GM19238 (cell line): Measurements from ENCODE around the gene RBM23.
"Not testable (repeated sequence)": the region's sequence is repeated elsewhere in the genome, so short reads cannot be mapped to it uniquely, and the experiment has no call there.

Experiments
- DNase-seq: peaks from one replicate; pipeline ENCODE4 v3.0.0; 2011; ENCODE audit warnings: low spot score; ENCODE audit not compliant: insufficient read length

RBM23 gene

DNA sequence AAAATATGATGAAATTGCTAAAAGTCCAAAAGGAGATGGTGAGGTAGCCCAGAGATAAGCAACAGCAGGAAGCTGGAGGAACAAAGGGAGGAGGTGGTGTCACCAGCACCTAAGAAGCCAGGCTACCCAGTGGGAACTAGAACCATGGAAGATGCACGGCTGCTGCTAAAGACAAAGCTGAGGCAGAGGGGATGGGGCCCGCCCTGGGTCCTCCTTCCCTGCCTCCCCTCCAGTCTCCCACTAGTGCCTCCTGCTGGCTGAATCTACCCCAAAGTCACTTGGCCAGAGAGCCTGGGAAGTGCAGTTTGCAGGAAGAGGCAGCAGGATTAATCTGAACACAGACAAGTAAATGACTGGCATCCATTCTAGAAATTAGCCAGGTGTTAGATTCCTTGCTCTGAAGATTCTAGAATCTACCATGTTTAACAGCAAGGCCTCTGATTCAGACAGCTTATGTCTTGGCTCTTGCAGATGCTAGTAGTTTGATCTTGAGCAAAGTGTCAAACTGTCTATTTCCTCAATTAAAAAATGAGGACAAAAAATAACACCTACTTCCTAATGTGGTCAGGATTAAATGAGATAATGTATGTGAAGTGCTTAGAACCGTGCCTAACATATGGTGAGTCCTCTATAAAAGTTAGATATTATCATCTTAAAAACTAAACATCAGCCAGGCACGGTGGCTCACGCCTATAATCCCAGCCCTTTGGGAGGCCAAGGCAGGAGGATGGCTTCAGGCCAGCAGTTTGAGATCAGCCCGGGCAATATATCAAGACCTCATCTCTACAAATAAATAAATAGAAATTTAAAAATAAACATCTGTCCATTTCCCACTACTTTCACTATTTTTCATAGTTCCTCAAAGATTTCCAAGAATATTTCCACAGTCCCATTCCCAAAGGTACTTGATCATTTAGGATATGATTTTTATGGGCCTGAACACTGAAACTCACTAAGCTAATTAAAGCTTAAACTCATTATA is 53.2 kb downstream of the RBM23 start:
- no peak for DNase-seq

DNA sequence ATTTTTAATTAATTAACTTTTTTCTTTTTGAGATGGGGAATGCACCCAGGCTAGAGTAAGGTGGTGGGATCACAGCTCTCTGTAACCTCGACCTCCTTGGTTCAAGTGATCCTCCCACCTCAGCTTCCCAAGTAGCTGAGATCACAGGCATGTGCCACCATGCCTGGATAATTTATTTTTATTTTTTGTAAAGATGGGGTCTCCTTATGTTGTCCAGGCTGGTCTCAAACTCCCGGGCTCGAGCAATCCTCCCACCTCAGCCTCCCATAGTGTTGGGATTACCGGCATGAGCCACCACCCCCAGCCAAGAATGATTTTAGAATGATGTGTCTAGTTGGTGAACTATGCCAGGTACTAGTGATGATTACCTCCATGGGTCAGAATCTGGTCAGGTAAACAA is 54.0 kb downstream of the RBM23 start:
- DNase-seq: no peak

DNA sequence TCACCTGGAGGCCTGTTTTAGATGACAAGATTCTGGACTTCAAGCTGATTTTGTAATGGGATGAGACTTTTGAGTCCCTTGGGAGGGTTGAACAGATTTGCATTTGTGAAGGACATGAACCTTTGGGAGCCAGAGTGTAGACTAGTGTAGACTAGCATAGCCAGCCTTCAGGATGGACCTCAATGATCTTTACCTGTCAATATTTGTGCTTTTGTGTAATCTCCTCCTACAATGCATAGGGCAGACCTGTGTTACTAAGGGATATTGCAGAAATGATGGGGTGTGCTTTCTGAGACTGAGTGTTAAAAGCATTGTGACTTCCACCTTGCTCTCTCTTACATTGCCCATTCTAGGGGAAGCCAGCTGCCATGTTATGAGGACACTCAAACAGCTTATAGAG is 57.3 kb downstream of the RBM23 start:
- DNase-seq: no peak

DNA sequence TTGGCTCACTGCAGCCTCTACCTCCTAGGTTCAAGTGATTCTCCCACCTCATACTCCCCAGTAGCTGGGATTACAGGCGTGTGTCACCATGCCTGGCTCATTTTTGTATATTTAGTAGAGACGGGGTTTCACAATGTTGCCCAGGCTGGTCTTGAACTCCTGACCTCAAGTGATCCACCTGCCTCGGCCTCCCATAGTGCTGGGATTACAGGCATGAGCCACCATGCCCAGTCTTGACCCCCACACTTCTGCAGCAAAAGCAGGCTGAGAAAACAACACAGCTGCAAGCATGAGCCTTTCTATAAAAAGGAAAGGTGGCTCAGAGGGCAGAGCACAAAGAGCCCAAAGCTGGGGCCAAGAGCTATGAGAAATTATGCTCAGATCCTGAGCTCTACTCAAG is 58.6 kb downstream of the RBM23 start:
- DNase-seq: not testable (repeated sequence)

DNA sequence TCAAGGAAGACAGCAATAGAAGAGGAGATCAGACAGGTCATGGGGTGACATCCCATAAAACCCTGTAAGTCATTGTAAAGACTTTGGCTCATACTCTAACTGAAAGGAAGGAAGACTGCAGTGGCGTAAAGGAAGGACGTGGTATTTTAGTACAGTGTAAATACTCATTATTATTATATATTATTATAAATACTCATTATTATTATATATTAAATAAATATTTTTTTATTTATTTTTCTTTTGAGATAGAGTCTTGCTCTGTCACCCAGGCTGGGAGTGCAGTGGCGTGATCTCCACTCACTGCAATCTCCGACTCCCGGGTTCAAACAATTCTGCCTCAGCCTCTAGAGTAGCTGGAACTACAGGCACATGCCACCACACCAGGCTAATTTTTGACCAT is 62.5 kb downstream of the RBM23 start:
- no peak for DNase-seq

DNA sequence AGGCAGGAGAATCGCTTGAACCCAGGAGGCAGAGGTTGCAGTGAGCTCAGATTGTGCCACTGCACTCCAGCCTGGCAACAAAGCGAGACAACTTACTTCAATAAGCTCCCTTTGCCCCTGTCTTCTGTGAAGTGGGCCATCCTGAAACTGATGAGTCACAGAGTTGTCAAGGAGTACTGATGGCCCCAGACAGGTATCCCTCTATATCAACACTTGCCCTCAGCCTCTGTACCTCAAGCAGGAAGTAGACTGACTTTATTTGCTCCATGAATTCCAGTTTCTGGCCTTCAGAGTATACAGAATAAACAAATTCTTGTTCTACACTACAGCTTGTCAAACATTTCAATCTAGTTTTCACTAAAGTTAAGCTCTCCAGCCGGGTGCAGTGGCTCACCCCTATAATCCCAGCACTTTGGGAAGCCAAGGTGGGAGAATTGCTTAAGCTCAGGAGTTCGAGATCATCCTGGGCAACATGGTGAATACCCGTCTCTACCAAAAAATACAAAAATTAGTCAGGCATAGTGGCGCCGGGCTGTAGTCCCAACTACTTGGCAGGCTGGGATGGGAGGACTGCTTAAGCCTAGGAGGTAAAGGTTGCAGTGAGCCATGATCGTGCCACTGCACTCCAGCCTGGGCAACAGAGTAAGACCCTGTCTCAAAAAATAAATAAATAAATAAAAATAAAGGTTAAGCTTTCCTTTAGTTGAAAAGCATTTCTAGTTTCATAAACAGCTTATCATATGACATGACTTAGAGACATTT is 63.8 kb downstream of the RBM23 start:
- no peak for DNase-seq

DNA sequence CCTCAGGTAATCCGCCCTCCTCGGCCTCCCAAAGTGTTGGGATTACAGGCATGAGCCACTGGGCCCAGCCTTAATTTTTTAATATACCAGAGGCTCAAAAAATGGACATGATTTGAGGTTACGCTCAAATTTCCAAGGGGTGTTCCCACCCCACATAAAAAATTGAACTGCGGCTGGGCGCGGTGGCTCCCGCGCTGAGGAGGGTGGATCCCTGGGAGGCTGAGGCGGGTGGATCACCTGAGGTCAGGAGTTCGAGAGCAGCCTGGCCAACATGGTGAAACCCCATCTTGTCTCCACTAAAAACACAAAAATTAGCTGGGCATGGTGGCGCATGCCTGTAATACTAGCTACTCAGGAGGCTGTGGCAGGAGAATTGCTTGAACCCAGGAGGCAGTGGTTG is 64.7 kb downstream of the RBM23 start:
- not testable (repeated sequence) for DNase-seq

DNA sequence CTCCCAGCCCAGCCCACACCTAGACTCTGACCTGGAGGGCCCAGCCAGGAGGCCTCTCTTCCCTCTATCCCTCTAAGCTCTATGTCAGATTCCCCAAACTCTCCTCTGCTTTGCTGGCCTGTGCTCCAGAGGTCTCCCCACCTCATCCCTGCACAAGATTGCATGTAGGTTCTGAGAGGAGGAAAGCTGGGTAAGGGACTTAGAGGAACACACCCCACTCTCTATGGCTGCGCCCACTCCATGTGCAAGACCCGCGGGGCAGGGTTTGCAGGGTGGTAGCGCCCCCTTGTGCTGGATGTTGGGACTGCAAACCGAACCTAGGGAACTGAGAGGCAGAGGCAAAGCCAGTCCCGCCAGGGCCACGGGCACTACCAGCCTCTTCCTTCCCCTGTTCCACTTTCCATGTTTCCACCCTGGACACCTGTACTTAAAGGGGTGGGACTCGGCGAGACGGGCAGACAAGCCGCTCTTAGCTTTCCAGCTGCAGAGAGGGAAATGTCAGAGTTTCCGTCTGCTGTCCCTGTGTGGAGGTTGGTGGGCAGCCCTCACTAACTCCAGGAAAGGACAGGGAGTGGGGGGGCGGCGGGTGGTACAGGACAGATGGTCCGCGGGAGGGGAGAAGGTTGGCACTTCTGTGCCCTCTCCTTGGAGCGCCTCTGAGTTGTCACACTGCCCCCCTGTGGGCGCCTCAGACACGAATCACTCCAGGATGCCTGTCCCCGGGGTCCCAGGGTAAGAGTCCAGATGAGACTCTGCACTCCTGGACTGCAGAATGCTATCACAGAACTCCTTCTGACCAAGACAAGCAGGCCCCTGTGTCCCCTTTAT is 65.8 kb downstream of the RBM23 start:
- peak; percentile 77 for DNase-seq

GRCh38 chr14:22852599-22852939 is 66.4 kb downstream of the RBM23 start:
- no peak for DNase-seq

GRCh38 chr14:22852178-22852577 is 66.8 kb downstream of the RBM23 start:
- not testable (repeated sequence) for DNase-seq

GRCh38 chr14:22850944-22851764 is 67.8 kb downstream of the RBM23 start:
- no peak for DNase-seq

- no peak for DNase-seq
Measured at GRCh38 chr14:22849212-22849819, 69.6 kb downstream of the RBM23 start.

- no peak for DNase-seq
Measured at GRCh38 chr14:22848351-22849164, 70.4 kb downstream of the RBM23 start.

DNA sequence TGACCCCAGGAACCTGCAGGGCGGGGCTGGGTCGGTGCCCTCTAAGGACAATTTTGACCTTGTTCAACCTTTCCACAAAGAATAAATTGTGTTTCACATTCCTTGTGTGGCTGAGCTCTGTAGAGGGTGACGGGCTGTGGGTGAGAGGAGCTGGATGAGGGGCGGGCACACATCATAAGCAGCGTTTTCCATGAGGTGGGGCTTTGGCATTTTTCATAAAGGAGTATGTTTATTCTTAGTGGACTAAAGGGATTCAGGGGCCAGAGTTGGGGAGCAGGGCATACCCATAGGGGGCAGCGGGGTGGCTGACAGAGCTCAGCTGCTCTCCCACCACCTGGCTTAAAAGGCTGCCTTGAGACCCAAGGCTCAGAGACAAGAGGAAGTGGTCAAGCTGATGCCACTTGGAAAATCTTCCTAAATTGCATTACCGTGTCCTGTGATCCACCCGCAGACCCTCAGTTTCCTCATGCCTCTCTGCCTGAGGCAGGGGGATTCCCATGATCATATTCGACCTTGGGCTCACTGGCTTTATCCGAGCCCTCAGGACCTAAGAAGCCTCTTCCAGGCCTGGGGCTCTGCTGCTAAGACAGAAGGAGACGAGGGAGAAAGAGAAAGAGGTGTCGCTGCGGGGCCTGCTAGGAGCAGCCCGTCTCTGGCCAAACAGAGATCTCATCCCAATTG is 71.1 kb downstream of the RBM23 start:
- DNase-seq: no peak

GRCh38 chr14:22846811-22847307 is 72.1 kb downstream of the RBM23 start:
- no peak for DNase-seq

- DNase-seq: no peak
Measured at GRCh38 chr14:22845821-22846625, 72.9 kb downstream of the RBM23 start.

DNA sequence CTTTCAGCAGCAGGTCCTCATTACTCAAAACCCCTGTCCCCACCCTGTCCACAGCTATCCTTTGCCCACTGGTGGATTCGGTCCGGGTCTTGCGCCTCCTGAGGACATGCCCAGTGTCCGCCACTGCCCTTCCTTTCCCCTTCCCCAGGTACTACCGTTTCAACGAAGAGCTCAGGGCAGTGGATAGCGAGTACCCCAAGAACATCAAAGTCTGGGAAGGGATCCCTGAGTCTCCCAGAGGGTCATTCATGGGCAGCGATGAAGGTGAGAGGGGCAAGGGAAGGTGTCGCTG is 73.9 kb downstream of the RBM23 start:
- DNase-seq: no peak
